ENCODE data around the gene MEGF9. TPM values are rescaled to one million over a fixed set of nuclear protein-coding genes. Genes with fewer than 3 reads are reported as not detected.

MEGF9 gene
- total RNA-seq, 1 experiment from 2014 or later = 12.2 TPM

- Histone ChIP-seq H3K4me1 (ENCODE audit: insufficient read depth, low read length, poor library complexity, severe bottlenecking) (no peaks in the 10 kb centered on the region), H3K27me3 (replicated peaks; ENCODE audit: insufficient read depth, low read depth, low read length, poor library complexity) (no peaks in the 10 kb centered on the region), H3K9me3 (ENCODE audit: low read depth, low read length, poor library complexity, severe bottlenecking) (no peaks in the 10 kb centered on the region), H3K27ac (ENCODE audit: low read depth, low read length, poor library complexity, severe bottlenecking) (no peak overlapping the region), H3K36me3 (ENCODE audit: insufficient read depth, low read length, poor library complexity, severe bottlenecking) (no peaks in the 10 kb centered on the region), H3K4me3 (ENCODE audit: low read depth, low read length, poor library complexity, severe bottlenecking) (no peak overlapping the region)
- ChIA-PET CTCF (no interaction called here), POLR2A (ENCODE audit: low non-redundant PET) (interaction anchor here (0.6 kb wide), 1 partner anchor 64 kb away, joined by 5 read pairs; no protein-coding TSS in a partner anchor)
- no TSS peak for BruUV-seq (replicated peaks)
- intact Hi-C loops (cut with micrococcal nuclease; ENCODE audit: unreplicated experiment) = no loop called here
- no peak for TF ChIP-seq EZH2 (IDR thresholded peaks at IDR 0.05; ENCODE audit: borderline replicate concordance, low read depth, low read length, poor library complexity, severe bottlenecking)
- no peak for TF ChIP-seq CTCF (conservative IDR thresholded peaks at IDR 0.05; ENCODE audit: low read depth, low read length)
- DNase-seq (ENCODE audit: low spot score) = no peak
Observed at GRCh38 chr9:120646948-120647347, 67.3 kb downstream of the MEGF9 start.

DNA sequence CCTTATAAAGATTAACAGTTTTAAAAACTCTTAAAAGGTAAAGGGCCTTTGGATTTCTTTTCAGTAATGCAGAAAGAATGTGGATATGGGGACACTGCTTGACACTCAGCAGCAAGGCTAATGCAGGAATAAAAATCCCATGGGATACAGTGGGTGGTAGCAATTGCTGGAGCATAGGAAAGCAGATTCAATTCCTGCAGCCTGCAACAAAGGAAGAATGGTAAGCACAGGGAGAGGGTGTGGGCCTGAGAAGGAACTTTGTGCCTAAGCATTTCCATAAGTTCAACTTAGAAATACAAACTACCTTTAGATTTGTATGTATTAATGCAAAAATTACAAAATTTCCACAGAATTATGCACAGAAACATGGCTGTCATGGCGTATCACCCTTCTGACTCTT, 68.5 kb downstream of the MEGF9 start:
- no peak overlapping the region for H3K27ac ChIP-seq (ENCODE audit: low read depth, low read length, poor library complexity, severe bottlenecking)
- POLR2A ChIA-PET (ENCODE audit: low non-redundant PET) = interaction anchor here (0.6 kb wide), 1 partner anchor 17 kb away, joined by 3 read pairs; no protein-coding TSS in a partner anchor
- no peaks in the 10 kb centered on the region for H3K36me3 ChIP-seq (ENCODE audit: insufficient read depth, low read length, poor library complexity, severe bottlenecking)
- no peaks in the 10 kb centered on the region for H3K4me1 ChIP-seq (ENCODE audit: insufficient read depth, low read length, poor library complexity, severe bottlenecking)
- CTCF ChIA-PET = no interaction called here
- BruUV-seq (replicated peaks) = no TSS peak
- no peak overlapping the region for H3K4me3 ChIP-seq (ENCODE audit: low read depth, low read length, poor library complexity, severe bottlenecking)
- no peaks in the 10 kb centered on the region for H3K9me3 ChIP-seq (ENCODE audit: low read depth, low read length, poor library complexity, severe bottlenecking)
- intact Hi-C loops (cut with micrococcal nuclease; ENCODE audit: unreplicated experiment) = no loop called here
- TF ChIP-seq CTCF (conservative IDR thresholded peaks at IDR 0.05; ENCODE audit: low read depth, low read length) = no peak
- no peak for TF ChIP-seq EZH2 (IDR thresholded peaks at IDR 0.05; ENCODE audit: borderline replicate concordance, low read depth, low read length, poor library complexity, severe bottlenecking)
- H3K27me3 ChIP-seq (replicated peaks; ENCODE audit: insufficient read depth, low read depth, low read length, poor library complexity) = no peaks in the 10 kb centered on the region
- DNase-seq (ENCODE audit: low spot score) = no peak

DNA sequence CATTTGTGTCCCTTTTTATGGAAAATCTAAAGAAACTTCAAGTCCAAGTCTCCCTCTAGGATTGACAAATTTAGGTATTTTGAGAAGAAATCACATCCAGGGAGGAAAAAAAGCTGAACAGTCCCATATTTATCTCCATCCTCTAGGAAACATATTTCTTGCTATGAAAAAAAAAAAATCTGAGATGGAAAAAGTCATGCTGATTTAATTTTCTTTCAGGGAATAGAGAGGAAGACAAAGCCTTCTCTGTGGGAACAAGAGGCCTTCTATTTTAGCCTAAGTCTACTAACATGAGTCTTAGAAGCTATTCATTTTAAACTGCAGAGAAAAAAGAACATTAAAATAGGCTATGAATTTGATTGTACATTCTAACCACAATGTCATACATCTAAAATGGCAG, 71.2 kb downstream of the MEGF9 start:
- ChIA-PET CTCF (no interaction called here), POLR2A (ENCODE audit: low non-redundant PET) (no interaction called here)
- intact Hi-C loops (cut with micrococcal nuclease; ENCODE audit: unreplicated experiment) = no loop called here
- Histone ChIP-seq H3K4me1 (ENCODE audit: insufficient read depth, low read length, poor library complexity, severe bottlenecking) (no peaks in the 10 kb centered on the region), H3K27me3 (replicated peaks; ENCODE audit: insufficient read depth, low read depth, low read length, poor library complexity) (no peaks in the 10 kb centered on the region), H3K4me3 (ENCODE audit: low read depth, low read length, poor library complexity, severe bottlenecking) (no peak overlapping the region), H3K27ac (ENCODE audit: low read depth, low read length, poor library complexity, severe bottlenecking) (no peak overlapping the region), H3K36me3 (ENCODE audit: insufficient read depth, low read length, poor library complexity, severe bottlenecking) (no peaks in the 10 kb centered on the region), H3K9me3 (ENCODE audit: low read depth, low read length, poor library complexity, severe bottlenecking) (no peaks in the 10 kb centered on the region)
- TF ChIP-seq CTCF (conservative IDR thresholded peaks at IDR 0.05; ENCODE audit: low read depth, low read length) (no peak), EZH2 (IDR thresholded peaks at IDR 0.05; ENCODE audit: borderline replicate concordance, low read depth, low read length, poor library complexity, severe bottlenecking) (no peak)
- no peak for DNase-seq (ENCODE audit: low spot score)
- BruUV-seq (replicated peaks) = no TSS peak
